NCI-H226 (cell line): ENCODE data around the gene TTC31.
"Not testable (repeated sequence)": the region's sequence is repeated elsewhere in the genome, so short reads cannot be mapped to it uniquely, and the experiment has no call there.

ENCODE experiments used
- DNase-seq: peaks from one replicate; pipeline ENCODE4 v3.0.0-alpha.2; 2015

Gene TTC31

GRCh38 chr2:74457549-74458131, 25.2 kb upstream of the TTC31 start:
- DNase-seq = no peak

DNA sequence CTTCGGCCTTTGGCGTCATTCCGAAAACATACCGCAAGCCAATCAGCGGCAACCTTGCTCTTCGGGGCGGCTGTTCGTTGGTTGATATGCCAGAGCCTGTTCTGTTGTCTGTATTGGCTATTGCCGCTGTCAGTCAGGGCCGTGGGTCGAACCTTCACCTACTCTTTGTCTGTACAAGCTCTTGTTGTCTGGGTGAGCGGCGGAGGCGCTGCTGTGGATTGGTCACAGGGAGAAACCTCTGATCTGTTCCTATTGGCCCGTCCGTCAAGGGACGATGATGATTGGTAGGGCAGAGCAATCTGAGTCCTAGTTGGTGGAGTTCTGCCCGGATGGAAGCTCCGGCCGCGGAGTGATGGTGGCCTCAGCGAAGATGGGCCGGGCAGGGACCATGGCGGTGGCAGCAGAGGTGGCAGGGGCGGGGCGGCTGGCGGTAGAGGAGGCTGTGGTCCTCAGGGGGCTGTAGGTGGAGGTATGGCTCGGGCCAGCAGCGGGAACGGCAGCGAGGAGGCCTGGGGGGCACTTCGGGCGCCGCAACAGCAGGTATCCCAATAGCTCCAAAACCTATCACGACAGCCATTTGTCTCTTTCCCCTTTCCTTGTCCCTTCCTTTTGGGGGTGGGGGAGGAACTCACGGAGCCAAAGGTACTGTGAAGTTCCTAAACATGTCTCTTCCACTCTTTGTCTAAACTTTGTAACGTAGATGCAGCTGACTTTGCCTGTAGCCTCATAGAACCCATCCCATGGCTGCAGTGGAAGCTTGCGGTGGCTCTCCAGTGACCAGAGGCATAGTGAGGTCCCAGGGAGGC, 24.5 kb upstream of the TTC31 start, which contains the start of gene WBP1:
Gene WBP1 (plus strand): TSS at position 307 of the 806 bp plus-strand sequence. CDS start 165 bp downstream, at position 472.
- peak; percentile 100 for DNase-seq

DNA sequence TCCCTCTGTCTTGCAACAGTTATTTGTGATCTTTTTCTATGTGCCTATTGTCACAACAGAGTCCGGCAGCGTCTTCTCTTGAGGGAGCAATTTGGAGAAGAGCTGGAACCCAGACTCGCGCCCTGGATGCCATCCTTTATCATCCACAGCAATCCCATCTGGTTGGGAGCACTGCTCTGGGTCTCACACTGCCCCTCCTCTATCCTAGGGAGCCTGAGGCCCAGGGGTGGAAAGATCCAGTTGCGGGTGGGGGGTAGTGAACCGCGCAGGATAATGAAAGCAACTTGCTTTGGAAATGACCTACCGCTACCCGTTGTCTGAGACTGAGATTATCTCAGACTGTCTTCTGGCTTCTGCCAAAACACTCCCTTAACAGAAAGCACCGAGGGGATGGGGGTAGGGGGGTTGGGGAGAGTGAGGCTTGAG, 23.9 kb upstream of the TTC31 start:
- DNase-seq = no peak

DNA sequence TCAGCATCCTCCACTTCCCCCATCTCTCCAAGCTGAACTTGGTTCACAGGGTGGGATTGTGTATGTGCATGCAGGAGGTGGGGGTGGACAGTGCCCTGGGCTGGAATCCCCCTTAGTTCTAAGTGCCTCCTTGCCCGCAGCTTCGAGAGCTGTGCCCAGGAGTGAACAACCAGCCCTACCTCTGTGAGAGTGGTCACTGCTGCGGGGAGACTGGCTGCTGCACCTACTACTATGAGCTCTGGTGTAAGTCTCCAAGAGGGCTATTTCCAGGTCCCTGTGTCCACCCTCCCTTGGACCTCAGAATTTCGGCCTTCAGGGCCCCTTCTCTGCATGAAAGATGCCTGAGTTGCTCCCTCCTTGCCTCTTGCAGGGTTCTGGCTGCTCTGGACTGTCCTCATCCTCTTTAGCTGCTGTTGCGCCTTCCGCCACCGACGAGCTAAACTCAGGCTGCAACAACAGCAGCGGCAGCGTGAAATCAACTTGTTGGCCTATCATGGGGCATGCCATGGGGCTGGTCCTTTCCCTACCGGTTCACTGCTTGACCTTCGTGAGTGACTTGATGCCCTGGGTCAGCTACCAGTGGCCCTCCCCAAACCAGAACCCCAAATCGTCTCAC, 23.3 kb upstream of the TTC31 start:
- DNase-seq = not testable (repeated sequence)

DNA sequence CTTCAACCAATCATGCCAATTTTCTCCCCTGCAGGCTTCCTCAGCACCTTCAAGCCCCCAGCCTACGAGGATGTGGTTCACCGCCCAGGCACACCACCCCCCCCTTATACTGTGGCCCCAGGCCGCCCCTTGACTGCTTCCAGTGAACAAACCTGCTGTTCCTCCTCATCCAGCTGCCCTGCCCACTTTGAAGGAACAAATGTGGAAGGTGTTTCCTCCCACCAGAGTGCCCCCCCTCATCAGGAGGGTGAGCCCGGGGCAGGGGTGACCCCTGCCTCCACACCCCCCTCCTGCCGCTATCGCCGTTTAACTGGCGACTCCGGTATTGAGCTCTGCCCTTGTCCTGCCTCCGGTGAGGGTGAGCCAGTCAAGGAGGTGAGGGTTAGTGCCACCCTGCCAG, 22.7 kb upstream of the TTC31 start:
- DNase-seq = not testable (repeated sequence)

DNA sequence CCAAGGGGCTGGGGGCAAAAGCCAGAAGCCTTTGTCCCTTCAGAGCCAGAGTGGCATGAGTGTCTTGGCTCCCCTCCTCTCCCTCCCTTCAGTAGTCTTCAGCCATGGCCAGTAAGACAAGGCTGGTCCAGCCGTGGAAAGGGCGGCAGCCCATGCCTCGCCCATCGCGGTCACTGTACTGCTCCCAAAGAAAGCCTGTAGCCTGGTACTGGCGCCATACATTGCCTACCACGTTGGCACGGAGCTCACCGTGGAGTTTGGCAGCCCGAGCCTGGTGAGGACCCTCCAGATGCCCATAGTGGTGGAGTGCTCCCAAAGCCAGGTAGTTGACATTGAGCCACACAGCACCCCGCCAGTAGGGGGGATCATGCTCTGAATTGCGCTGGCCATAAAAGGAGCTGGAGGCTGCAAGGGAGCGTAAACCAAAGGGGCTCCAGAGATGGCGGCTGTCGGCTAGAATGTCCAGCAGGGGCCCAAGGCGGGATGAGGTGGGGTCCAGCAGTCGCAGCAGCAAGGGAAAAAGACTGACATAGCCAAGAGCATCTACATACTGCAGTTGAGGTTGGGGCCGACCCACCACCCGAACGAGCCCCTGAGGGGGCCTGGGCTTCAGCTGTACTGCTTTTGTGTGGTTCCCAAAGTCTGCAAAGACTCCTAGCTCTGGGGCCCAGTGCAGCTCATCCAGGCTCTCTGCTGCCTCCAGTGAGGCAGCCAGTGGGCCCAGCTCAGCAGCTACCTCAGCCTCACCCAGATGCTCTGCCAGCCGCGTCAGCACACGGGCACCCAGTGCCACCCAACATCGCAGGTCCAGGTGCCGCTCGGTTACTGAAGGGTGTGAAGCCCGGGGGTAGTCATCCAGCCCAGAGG, 21.5 kb upstream of the TTC31 start:
- DNase-seq = no peak

- no peak for DNase-seq
These were observed 20.7 kb upstream of the TTC31 start for GRCh38 chr2:74462054-74462785.

DNA sequence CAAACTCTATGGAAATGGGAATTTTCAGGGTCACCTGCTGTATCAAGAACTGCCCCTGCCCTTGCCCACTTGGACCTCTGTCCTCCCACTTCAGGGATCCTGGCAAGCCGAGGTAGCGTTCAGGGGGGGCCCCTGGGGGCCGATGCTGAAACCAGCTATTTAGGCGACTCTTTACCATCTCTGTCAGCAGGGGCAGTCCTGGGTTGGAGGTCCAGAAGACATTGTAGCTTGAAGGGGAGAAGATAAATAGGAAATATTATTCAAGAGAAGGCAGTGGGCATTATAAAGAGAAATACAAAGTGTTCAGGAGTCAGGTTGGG, 20.1 kb upstream of the TTC31 start:
- no peak for DNase-seq

DNA sequence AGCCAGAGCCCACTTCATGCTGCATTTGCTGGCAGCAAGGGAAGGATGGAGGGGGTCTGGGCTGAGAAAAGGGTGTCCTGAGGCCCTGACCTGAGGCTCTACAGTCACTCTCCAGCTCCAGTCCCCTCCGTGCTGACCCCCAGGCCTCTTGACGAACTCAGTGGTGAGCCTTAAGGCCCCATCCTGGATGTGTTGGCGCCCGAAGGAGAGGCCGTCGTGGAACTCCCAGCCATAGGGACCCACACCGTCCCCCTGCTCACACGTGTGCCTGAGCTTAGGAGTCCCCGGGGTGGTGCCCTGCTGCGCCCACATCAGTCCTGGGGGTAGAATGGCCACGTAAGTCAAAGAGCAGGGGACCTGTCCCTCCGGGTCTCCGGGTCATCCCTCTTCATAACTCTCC, 18.5 kb upstream of the TTC31 start:
- no peak for DNase-seq

DNA sequence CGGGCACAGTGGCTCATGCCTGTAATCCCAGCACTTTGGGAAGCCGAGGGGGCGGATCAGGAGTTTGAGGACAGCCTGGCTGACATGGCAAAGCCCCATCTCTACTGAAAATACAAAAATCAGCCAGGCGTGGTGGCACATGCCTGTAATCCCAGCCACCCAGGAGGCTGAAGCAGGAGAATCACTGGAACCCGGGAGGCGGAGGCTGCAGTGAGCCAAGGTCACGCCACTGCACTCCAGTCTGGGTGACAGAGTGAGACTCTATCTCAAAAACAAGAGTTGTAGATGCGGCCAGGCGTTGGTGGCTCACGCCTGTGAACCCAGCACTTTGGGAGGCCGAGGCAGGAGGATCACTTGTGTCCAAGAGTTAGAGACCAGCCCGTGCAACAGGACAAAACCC, 12.1 kb upstream of the TTC31 start:
- not testable (repeated sequence) for DNase-seq

DNA sequence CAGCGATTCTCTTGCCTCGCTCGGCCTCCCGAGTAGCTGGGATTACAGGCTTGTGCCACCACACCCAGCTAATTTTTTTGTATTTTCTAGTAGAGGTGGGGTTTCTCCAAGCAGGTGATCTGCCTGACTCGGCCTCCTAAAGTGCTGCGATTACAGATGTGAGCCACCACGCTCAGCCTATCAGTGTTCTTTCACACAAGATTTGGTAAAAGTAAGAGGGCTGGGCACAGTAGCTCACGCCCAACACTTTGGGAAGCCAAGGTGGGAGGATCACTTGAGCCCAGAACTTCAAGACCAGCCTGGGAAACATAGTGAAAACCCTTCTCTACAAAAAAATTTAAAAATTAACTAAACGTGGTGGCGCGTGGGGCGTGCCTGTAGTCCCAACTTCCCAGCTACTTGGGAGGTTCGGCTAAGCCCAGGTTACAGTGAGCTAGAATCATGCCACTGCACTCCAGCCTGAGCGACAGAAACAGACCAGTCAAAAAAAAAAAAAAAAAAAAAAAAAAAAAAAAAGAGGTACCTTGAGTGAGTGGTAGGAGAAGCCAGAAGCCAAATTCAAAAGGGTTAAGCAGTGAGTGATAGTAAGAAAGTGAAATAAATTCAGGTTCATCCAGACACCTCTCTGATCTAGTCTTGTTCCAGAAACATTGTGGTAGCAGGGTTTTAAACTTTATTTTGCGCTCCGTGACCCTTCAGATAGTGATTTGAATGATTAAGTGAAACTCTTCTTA, 11.4 kb upstream of the TTC31 start:
- DNase-seq = no peak

DNA sequence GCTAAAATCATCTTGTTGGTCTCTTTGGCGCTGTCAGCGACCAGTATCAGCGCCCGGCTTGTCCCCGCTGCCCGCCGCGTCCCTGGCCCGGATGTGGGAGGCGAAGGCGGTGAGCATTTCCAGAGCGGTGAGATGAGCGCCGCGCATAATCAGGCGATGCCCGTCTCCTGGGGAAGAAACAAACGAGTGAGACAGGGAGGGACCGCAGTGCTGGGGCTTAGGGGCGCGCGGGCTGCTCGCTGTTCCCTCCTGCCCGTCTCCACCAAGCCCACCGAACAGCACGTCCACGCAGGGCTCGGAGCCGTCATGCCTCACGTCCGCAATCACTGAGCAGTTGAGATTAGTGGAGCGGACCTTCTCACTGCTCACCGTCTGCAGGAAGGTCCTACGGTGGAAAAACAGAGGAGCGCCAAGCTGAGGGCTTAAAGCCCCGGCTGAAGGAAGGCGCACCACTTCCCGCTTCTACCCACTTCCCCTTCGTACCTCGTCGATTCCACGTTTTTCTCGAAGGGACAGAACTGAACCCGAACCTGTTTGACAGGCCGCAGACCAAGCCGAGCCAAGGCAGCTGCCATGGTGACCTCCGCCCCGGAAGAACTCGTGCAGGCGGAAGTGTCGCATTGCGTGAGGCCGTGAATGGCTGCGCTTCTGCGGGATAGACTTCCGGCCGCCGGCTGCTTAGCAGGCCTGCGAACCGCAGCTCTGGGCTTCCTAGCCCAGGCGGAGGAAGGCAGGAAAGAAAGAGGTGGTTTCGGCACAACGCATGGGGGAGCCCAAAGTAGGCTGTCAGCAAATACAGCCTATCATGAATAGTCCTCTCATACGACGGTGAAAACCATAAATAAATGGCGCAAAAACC, 10.6 kb upstream of the TTC31 start, which contains the start of gene MRPL53:
Gene MRPL53 (minus strand): TSS at position 595 of the 859 bp plus-strand sequence. CDS start 20 bp downstream, at position 575.
- DNase-seq = peak; percentile 91

GRCh38 chr2:74472945-74473258, 10.0 kb upstream of the TTC31 start:
- no peak for DNase-seq

GRCh38 chr2:74474481-74474880, 8.4 kb upstream of the TTC31 start:
- no peak for DNase-seq

DNA sequence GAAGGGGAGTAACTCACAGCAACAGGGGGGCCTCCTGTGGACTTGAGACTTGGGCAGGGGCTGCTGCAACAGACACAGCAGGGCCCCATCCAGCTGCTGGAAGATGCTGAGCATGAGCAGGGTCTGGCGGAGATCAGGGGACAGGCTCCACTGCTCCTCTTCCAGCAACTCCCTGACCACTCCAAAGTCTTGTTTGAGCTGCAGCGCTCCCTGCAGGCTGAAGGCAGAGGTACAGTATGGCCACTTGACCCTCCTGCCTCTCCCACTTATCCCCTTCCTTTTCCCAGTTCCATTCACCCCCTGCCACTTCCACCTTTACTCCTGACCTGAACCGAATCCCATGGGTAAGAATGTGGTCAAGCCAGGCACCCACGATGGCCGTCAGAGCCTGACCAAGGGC, 8.0 kb upstream of the TTC31 start:
- DNase-seq = no peak

- DNase-seq = no peak
These were observed 1.4 kb upstream of the TTC31 start for GRCh38 chr2:74481431-74481830.

GRCh38 chr2:74481961-74482800, 700 bp upstream of the TTC31 start:
- peak; percentile 28 for DNase-seq

- not testable (repeated sequence) for DNase-seq
These were observed 839 bp downstream of the TTC31 start for GRCh38 chr2:74483675-74484164.

DNA sequence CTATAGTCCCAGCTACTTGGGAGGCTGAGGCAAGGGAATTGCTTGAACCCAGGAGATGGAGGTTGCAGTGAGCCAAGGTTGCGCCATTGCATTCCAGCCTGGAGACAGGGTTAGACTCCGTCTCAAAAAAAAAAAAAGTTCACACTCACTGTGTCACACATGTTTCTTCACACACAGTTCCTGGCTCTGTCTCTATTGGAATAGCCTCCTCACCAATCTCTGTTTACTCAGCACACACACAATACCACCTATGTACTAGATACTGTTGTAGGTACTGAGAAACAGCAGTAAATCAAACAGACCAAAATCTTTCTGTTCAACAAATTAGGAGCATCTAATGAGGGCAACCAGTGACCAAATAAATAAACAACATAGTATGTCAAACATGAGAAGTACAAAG, 3.3 kb downstream of the TTC31 start:
- DNase-seq = no peak
